ENCODE results near the gene TRA2A.
"Not testable (repeated sequence)": the region's sequence is repeated elsewhere in the genome, so short reads cannot be mapped to it uniquely, and the experiment has no call there.

Gene TRA2A

GRCh38 chr7:23491502-23491901, 40.3 kb downstream of the TRA2A start:
- no peak for DNase-seq

- DNase-seq, result no peak
Observed at GRCh38 chr7:23490357-23491135, 41.2 kb downstream of the TRA2A start.

- DNase-seq, result not testable (repeated sequence)
Observed at GRCh38 chr7:23488714-23489113, 43.1 kb downstream of the TRA2A start.

- DNase-seq, result no peak
Observed at GRCh38 chr7:23487670-23488069, 44.1 kb downstream of the TRA2A start.

GRCh38 chr7:23486002-23486773, 45.6 kb downstream of the TRA2A start:
- no peak for DNase-seq

- DNase-seq, result no peak
Observed at GRCh38 chr7:23482686-23483085, 49.1 kb downstream of the TRA2A start.

- no peak for DNase-seq
Observed at GRCh38 chr7:23477962-23478866, 53.6 kb downstream of the TRA2A start.

GRCh38 chr7:23477157-23477499, 54.7 kb downstream of the TRA2A start:
- no peak for DNase-seq

- DNase-seq, result no peak
Observed at GRCh38 chr7:23476286-23477156, 55.3 kb downstream of the TRA2A start.

GRCh38 chr7:23475576-23475839, 56.3 kb downstream of the TRA2A start:
- DNase-seq, result no peak

GRCh38 chr7:23474829-23475575, 56.8 kb downstream of the TRA2A start:
- DNase-seq, result no peak

GRCh38 chr7:23474094-23474828, 57.5 kb downstream of the TRA2A start:
- no peak for DNase-seq

GRCh38 chr7:23473844-23474093, 58.0 kb downstream of the TRA2A start:
- DNase-seq, result no peak

GRCh38 chr7:23472956-23473843, 58.6 kb downstream of the TRA2A start:
- DNase-seq, result no peak

GRCh38 chr7:23472556-23472955, 59.2 kb downstream of the TRA2A start:
- DNase-seq, result no peak

GRCh38 chr7:23472046-23472445, 59.7 kb downstream of the TRA2A start:
- DNase-seq, result no peak

- DNase-seq, result no peak
Observed at GRCh38 chr7:23471106-23471859, 60.5 kb downstream of the TRA2A start.

- DNase-seq, result no peak
Observed at GRCh38 chr7:23470330-23471105, 61.3 kb downstream of the TRA2A start, which contains the start of gene IGF2BP3. Gene IGF2BP3, minus strand, starts transcription at chr7:23470491. Its CDS starts 381 bp downstream, at chr7:23470110.

- no peak for DNase-seq
Observed at GRCh38 chr7:23469961-23470250, 61.9 kb downstream of the TRA2A start.

Measured in NK-92 treated with Interleukin-12 subunit alpha and Interleukin-12 subunit beta, amount 100 ng/mL, for 24 hours (cell line).